ENCODE results near the gene ZNF543.

- TF ChIP-seq CTCF (IDR thresholded peaks at IDR 0.05; ENCODE audit: low read depth, low read length, poor library complexity, severe bottlenecking) = no peak
- no peak for TF ChIP-seq EZH2phosphoT487 (IDR thresholded peaks at IDR 0.05; ENCODE audit: borderline replicate concordance, low read length)
Observed at GRCh38 chr19:57302727-57303401, 17.4 kb upstream of the ZNF543 start.

All from DOHH2 (cell line).